ENCODE results near the gene ERF. TPM values are rescaled to one million over a fixed set of nuclear protein-coding genes. Genes with fewer than 3 reads are reported as not detected.

ERF gene
- total RNA-seq (2014; rRNA removed; shearing (Covaris generic)) (29.6 and 31.9 TPM in 2 replicates), polyA plus RNA-seq (2016; fragmentation: Nextera tagmentation; extraction: Ambion mirVana) (21.2 and 24.7 TPM in 2 replicates)

GRCh38 chr19:42254850-42255765 is at the start of gene ERF:
Gene ERF, minus strand, starts transcription at chr19:42255128. Its CDS starts 129 bp downstream, at chr19:42254999.
- Histone ChIP-seq H3K4me3 (peak within 1 kb of the TSS; percentile 79), H3K9me3 (ENCODE audit: low read depth) (no peaks in the 10 kb centered on the region), H3K4me1 (ENCODE audit: insufficient read depth) (peaks cover 23% of the 10 kb centered on the region), H3K79me2 (ENCODE audit: insufficient read depth) (peaks cover 44% of the 10 kb centered on the region), H3K36me3 (ENCODE audit: low read depth) (no peaks in the 10 kb centered on the region), H3F3A (ENCODE audit: insufficient read depth) (peaks cover 13% of the 10 kb centered on the region), H3K9ac (peak within 1 kb of the TSS; percentile 95), H3K27me3 (replicated peaks; ENCODE audit: insufficient read depth) (no peaks in the 10 kb centered on the region), H3K4me2 (ENCODE audit: unreplicated experiment) (peak within 1 kb of the TSS; percentile 83), H4K20me1 (ENCODE audit: insufficient read depth) (no peaks in the 10 kb centered on the region), H3K9me2 (ENCODE audit: insufficient read depth) (no peaks in the 10 kb centered on the region), H2AFZ (peak within 1 kb of the TSS; percentile 86), H3K27ac (peak within 1 kb of the TSS; percentile 94)
- 0 to 2% methylated on average over 21 to 63 of the region's 75 CpGs for WGBS, 2 experiments (ENCODE audit: low coverage in 1 of 2, low lambda C conversion rate in 2 of 2, missing lambda C conversion rate in 2 of 2)
- TF ChIP-seq EZH2phosphoT487 (IDR thresholded peaks at IDR 0.05; ENCODE audit: insufficient read depth, low read depth), result no peak
- TF ChIP-seq EZH2 (IDR thresholded peaks at IDR 0.05; ENCODE audit: insufficient read depth, poor library complexity, severe bottlenecking), result no peak
- peak; percentile 96 for DNase-seq
- in situ Hi-C loops (cut with MboI), result no loop called here

- in situ Hi-C loops (cut with MboI), result no loop called here
- Histone ChIP-seq H3K9ac (no peak overlapping the region), H3F3A (ENCODE audit: insufficient read depth) (no peaks in the 10 kb centered on the region; the same call in 1 of the 2 replicates), H3K79me2 (ENCODE audit: insufficient read depth) (no peaks in the 10 kb centered on the region), H3K4me3 (no peak overlapping the region), H3K36me3 (ENCODE audit: low read depth) (no peaks in the 10 kb centered on the region), H2AFZ (no peak overlapping the region), H3K9me3 (ENCODE audit: low read depth) (no peaks in the 10 kb centered on the region), H4K20me1 (ENCODE audit: insufficient read depth) (no peaks in the 10 kb centered on the region), H3K4me1 (ENCODE audit: insufficient read depth) (no peaks in the 10 kb centered on the region), H3K4me2 (ENCODE audit: unreplicated experiment) (no peak overlapping the region), H3K9me2 (ENCODE audit: insufficient read depth) (no peaks in the 10 kb centered on the region), H3K27me3 (replicated peaks; ENCODE audit: insufficient read depth) (no peaks in the 10 kb centered on the region), H3K27ac (no peak overlapping the region)
- 88 to 91% methylated on average over 8 of the region's 8 CpGs for WGBS, 2 experiments (ENCODE audit: low coverage in 1 of 2, low lambda C conversion rate in 2 of 2, missing lambda C conversion rate in 2 of 2)
- TF ChIP-seq EZH2 (IDR thresholded peaks at IDR 0.05; ENCODE audit: insufficient read depth, poor library complexity, severe bottlenecking) (no peak), EZH2phosphoT487 (IDR thresholded peaks at IDR 0.05; ENCODE audit: insufficient read depth, low read depth) (no peak)
- DNase-seq, result no peak
Observed at GRCh38 chr19:42303876-42304275, 48.9 kb upstream of the ERF start.

GRCh38 chr19:42303101-42303464 is 48.2 kb upstream of the ERF start:
- in situ Hi-C loops (cut with MboI), result no loop called here
- H3K4me2 ChIP-seq (ENCODE audit: unreplicated experiment), result no peak overlapping the region

GRCh38 chr19:42301646-42302203 is 46.8 kb upstream of the ERF start, which contains the start of gene PRR19:
Gene PRR19, plus strand, starts transcription at chr19:42302132. Its CDS starts 7,453 bp downstream, at chr19:42309585.
- TF ChIP-seq EZH2phosphoT487 (IDR thresholded peaks at IDR 0.05; ENCODE audit: insufficient read depth, low read depth) (no peak), EZH2 (IDR thresholded peaks at IDR 0.05; ENCODE audit: insufficient read depth, poor library complexity, severe bottlenecking) (no peak)
- Histone ChIP-seq H3K9ac (peak within 1 kb of the TSS; percentile 64), H3K9me2 (ENCODE audit: insufficient read depth) (no peaks in the 10 kb centered on the region), H3K79me2 (ENCODE audit: insufficient read depth) (no peaks in the 10 kb centered on the region), H3K4me3 (peak within 1 kb of the TSS; percentile 74), H3K4me1 (ENCODE audit: insufficient read depth) (no peaks in the 10 kb centered on the region), H3F3A (ENCODE audit: insufficient read depth) (no peaks in the 10 kb centered on the region; the same call in 1 of the 2 replicates), H4K20me1 (ENCODE audit: insufficient read depth) (no peaks in the 10 kb centered on the region), H3K27ac (no peak within 1 kb of the TSS), H2AFZ (peak within 1 kb of the TSS; percentile 84), H3K27me3 (replicated peaks; ENCODE audit: insufficient read depth) (no peaks in the 10 kb centered on the region), H3K4me2 (ENCODE audit: unreplicated experiment) (peak within 1 kb of the TSS; percentile 75), H3K9me3 (ENCODE audit: low read depth) (no peaks in the 10 kb centered on the region), H3K36me3 (ENCODE audit: low read depth) (no peaks in the 10 kb centered on the region)
- WGBS, 2 experiments (ENCODE audit: low coverage in 1 of 2, low lambda C conversion rate in 2 of 2, missing lambda C conversion rate in 2 of 2), result 11 to 16% methylated on average over 16 to 21 of the region's 21 CpGs
- DNase-seq, result peak; percentile 41
- in situ Hi-C loops (cut with MboI), result no loop called here

More at GRCh38 chr19:42303101-42303464, 48.2 kb upstream of the ERF start:
- peak overlapping the region; percentile 84 for H2AFZ ChIP-seq
- no peaks in the 10 kb centered on the region for H3K9me2 ChIP-seq (ENCODE audit: insufficient read depth)
- H3K27me3 ChIP-seq (replicated peaks; ENCODE audit: insufficient read depth), result no peaks in the 10 kb centered on the region
- TF ChIP-seq EZH2 (IDR thresholded peaks at IDR 0.05; ENCODE audit: insufficient read depth, poor library complexity, severe bottlenecking), result no peak
- TF ChIP-seq EZH2phosphoT487 (IDR thresholded peaks at IDR 0.05; ENCODE audit: insufficient read depth, low read depth), result no peak
- no peak overlapping the region for H3K27ac ChIP-seq
- no peak for DNase-seq
- WGBS, 2 experiments (ENCODE audit: low coverage in 1 of 2, low lambda C conversion rate in 2 of 2, missing lambda C conversion rate in 2 of 2), result 36 to 42% methylated on average over 11 of the region's 11 CpGs
- H4K20me1 ChIP-seq (ENCODE audit: insufficient read depth), result no peaks in the 10 kb centered on the region
- H3K9me3 ChIP-seq (ENCODE audit: low read depth), result no peaks in the 10 kb centered on the region
- H3K4me3 ChIP-seq, result peak overlapping the region; percentile 74
- no peaks in the 10 kb centered on the region for H3K36me3 ChIP-seq (ENCODE audit: low read depth)
- no peaks in the 10 kb centered on the region for H3K79me2 ChIP-seq (ENCODE audit: insufficient read depth)
- H3F3A ChIP-seq (ENCODE audit: insufficient read depth), result no peaks in the 10 kb centered on the region; the same call in 1 of the 2 replicates
- no peaks in the 10 kb centered on the region for H3K4me1 ChIP-seq (ENCODE audit: insufficient read depth)
- peak overlapping the region; percentile 64; the same call in 1 of the 2 replicates for H3K9ac ChIP-seq

All from GM23248 (cell line).